ENCODE results near the gene YBX2. TPM values are rescaled to one million over a fixed set of nuclear protein-coding genes. Genes with fewer than 3 reads are reported as not detected.

Gene YBX2
- total and polyA plus RNA-seq, 2 donors (not counting 3 experiments of a cell fraction or from before 2014, with no cell fraction given), result 0.15 to 0.31 TPM

DNA sequence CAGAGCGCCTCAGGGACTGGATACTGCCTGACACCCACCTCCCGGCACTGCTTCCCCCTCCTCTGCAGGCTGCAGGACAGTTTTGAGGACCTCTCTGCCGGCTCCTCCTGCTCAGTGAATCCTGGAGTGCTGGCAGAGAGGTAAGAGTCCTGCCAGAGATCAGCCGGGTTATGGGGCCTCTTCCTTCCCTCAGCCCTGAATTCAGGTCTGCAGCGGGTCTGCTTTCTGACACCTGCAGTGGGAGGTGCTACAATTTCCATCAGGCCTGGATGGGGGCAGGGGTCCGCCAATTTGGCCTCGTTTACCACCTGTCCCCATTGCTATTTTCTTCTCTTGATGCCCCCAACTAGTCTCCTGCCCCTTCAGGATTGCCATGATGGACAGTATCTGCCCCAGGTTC, 37.7 kb upstream of the YBX2 start:
- H3K27me3 ChIP-seq (ENCODE audit: control insufficient read depth in 2 of 2, insufficient read depth in 2 of 2, low read length in 2 of 2), result peaks cover 0 to 2% of the 10 kb centered on the region in 2 experiments
- H3K4me2 ChIP-seq (ENCODE audit: insufficient read depth, low read length), result no peak overlapping the region
- peaks cover 10% of the 10 kb centered on the region for H3K4me1 ChIP-seq (ENCODE audit: control insufficient read depth, extremely low read depth, insufficient read depth, low read length)
- no peaks in the 10 kb centered on the region for H3K36me3 ChIP-seq (ENCODE audit: control insufficient read depth in 2 of 2, extremely low read depth in 1 of 2, insufficient read depth in 2 of 2, low read length in 2 of 2)
- TF ChIP-seq, protein P1, sequence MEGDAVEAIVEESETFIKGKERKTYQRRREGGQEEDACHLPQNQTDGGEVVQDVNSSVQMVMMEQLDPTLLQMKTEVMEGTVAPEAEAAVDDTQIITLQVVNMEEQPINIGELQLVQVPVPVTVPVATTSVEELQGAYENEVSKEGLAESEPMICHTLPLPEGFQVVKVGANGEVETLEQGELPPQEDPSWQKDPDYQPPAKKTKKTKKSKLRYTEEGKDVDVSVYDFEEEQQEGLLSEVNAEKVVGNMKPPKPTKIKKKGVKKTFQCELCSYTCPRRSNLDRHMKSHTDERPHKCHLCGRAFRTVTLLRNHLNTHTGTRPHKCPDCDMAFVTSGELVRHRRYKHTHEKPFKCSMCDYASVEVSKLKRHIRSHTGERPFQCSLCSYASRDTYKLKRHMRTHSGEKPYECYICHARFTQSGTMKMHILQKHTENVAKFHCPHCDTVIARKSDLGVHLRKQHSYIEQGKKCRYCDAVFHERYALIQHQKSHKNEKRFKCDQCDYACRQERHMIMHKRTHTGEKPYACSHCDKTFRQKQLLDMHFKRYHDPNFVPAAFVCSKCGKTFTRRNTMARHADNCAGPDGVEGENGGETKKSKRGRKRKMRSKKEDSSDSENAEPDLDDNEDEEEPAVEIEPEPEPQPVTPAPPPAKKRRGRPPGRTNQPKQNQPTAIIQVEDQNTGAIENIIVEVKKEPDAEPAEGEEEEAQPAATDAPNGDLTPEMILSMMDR (IDR thresholded peaks at IDR 0.05; ENCODE audit: extremely low read depth in 1 of 2, insufficient read depth in 1 of 2, low read depth in 1 of 2, low read length in 2 of 2), result no peak
- no peak for TF ChIP-seq EZH2 (IDR thresholded peaks at IDR 0.05; ENCODE audit: borderline replicate concordance, low read depth, low read length, severe bottlenecking)
- no peak overlapping the region for H3K4me3 ChIP-seq (replicated peaks in 1 of 3; ENCODE audit: insufficient read depth in 1 of 3, low read depth in 1 of 3, low read length in 3 of 3)
- DNase-seq (ENCODE audit: low read depth, low spot score), result no peak
- H4K20me1 ChIP-seq (replicated peaks; ENCODE audit: control insufficient read depth, extremely low read depth, insufficient read depth, low read length), result no peaks in the 10 kb centered on the region
- dilution Hi-C loops (cut with MboI; ENCODE audit: extremely low pct_ligation_motif_present, low sequenced_read_pairs) (no loop called here), intact Hi-C loops (cut with micrococcal nuclease) (no loop called here)
- H3K27ac ChIP-seq (ENCODE audit: insufficient read depth, low read depth, low read length), result no peak overlapping the region
- no peaks in the 10 kb centered on the region for H3K9me3 ChIP-seq (replicated peaks; ENCODE audit: control insufficient read depth, insufficient read depth, low read length)
- no peak overlapping the region for H2AFZ ChIP-seq (ENCODE audit: low read depth, low read length)
- H3K79me2 ChIP-seq (ENCODE audit: control insufficient read depth, insufficient read depth, low read length), result peaks cover 10% of the 10 kb centered on the region
- POLR2A ChIA-PET, result no interaction called here
- FAIRE-seq, result no peak
- BruUV-seq (replicated peaks), result no TSS peak
- CTCF ChIA-PET, result no interaction called here
- no peak overlapping the region for H3K9ac ChIP-seq (replicated peaks; ENCODE audit: extremely low read depth, insufficient read depth, low read length)
- H3K9me1 ChIP-seq (replicated peaks; ENCODE audit: control insufficient read depth, extremely low read depth, insufficient read depth, low read length), result no peaks in the 10 kb centered on the region

DNA sequence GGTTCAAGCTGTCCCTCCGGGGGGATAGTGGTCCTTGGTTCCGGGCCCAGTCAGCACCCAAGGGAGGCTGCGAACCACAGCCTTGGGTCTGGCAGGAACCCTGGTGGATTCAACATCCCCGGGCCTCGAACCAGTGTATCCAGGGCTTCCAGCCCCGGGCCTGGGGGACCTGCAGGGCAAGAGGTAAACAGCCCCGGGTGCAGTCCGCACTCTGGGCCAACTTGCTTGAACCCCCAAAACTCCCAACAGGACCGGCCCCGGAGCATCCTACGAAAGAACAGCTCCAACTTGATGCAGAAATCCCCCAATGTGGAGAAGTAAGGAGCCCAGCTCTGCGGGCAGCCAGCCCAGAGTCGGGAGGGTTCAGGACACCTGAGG, 36.2 kb upstream of the YBX2 start:
- ChIA-PET CTCF (interaction anchor here (0.9 to 1.9 kb wide), 4 partner anchors 9 to 34 kb away, joined by 3 to 13 read pairs (median 6); no protein-coding TSS in a partner anchor), POLR2A (interaction anchor here (1.7 kb wide), 1 partner anchor 15 kb away, joined by 5 read pairs; no protein-coding TSS in a partner anchor)
- Histone ChIP-seq H3K9me3 (replicated peaks; ENCODE audit: control insufficient read depth, insufficient read depth, low read length) (no peaks in the 10 kb centered on the region), H3K27me3 (ENCODE audit: control insufficient read depth in 2 of 2, insufficient read depth in 2 of 2, low read length in 2 of 2) (peaks cover 0 to 2% of the 10 kb centered on the region in 2 experiments), H3K79me2 (ENCODE audit: control insufficient read depth, insufficient read depth, low read length) (peaks cover 10% of the 10 kb centered on the region), H3K27ac (ENCODE audit: insufficient read depth, low read depth, low read length) (peak overlapping the region; percentile 12), H4K20me1 (replicated peaks; ENCODE audit: control insufficient read depth, extremely low read depth, insufficient read depth, low read length) (no peaks in the 10 kb centered on the region), H3K4me3 (replicated peaks in 1 of 3; ENCODE audit: insufficient read depth in 1 of 3, low read depth in 1 of 3, low read length in 3 of 3) (peak overlapping the region; percentile 80 to 86 (median 81)), H3K9ac (replicated peaks; ENCODE audit: extremely low read depth, insufficient read depth, low read length) (peak overlapping the region; percentile 46), H2AFZ (ENCODE audit: low read depth, low read length) (peak overlapping the region; percentile 97), H3K36me3 (ENCODE audit: control insufficient read depth in 2 of 2, extremely low read depth in 1 of 2, insufficient read depth in 2 of 2, low read length in 2 of 2) (peaks cover 0 to 3% of the 10 kb centered on the region in 2 experiments), H3K4me2 (ENCODE audit: insufficient read depth, low read length) (peak overlapping the region; percentile 95), H3K4me1 (ENCODE audit: control insufficient read depth, extremely low read depth, insufficient read depth, low read length) (peaks cover 10% of the 10 kb centered on the region), H3K9me1 (replicated peaks; ENCODE audit: control insufficient read depth, extremely low read depth, insufficient read depth, low read length) (no peaks in the 10 kb centered on the region)
- no TSS peak for BruUV-seq (replicated peaks)
- TF ChIP-seq FOS (IDR thresholded peaks at IDR 0.05; ENCODE audit: borderline replicate concordance, insufficient read depth, low read length) (no peak), EZH2 (IDR thresholded peaks at IDR 0.05; ENCODE audit: borderline replicate concordance, low read depth, low read length, severe bottlenecking) (no peak), MYC (IDR thresholded peaks at IDR 0.05; ENCODE audit: low read depth, low read length) (no peak), JUN (IDR thresholded peaks at IDR 0.05; ENCODE audit: borderline replicate concordance, insufficient read depth, insufficient read length, low read depth) (no peak), POLR2AphosphoS5 (IDR thresholded peaks at IDR 0.05; ENCODE audit: insufficient read depth, low read depth, low read length) (no peak), GATA2 (IDR thresholded peaks at IDR 0.05; ENCODE audit: insufficient read depth, insufficient read length, low read depth, low read length) (no peak), POLR2A (IDR thresholded peaks at IDR 0.05; ENCODE audit: low read depth, low read length) (no peak)
- TF ChIP-seq, protein P2, sequence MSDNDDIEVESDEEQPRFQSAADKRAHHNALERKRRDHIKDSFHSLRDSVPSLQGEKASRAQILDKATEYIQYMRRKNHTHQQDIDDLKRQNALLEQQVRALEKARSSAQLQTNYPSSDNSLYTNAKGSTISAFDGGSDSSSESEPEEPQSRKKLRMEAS (IDR thresholded peaks at IDR 0.05; ENCODE audit: insufficient read depth, insufficient read length), result no peak
- TF ChIP-seq, protein P1 (IDR thresholded peaks at IDR 0.05; ENCODE audit: extremely low read depth in 1 of 2, insufficient read depth in 1 of 2, low read depth in 1 of 2, low read length in 2 of 2), result no peak
- dilution Hi-C loops (cut with MboI; ENCODE audit: extremely low pct_ligation_motif_present, low sequenced_read_pairs) (no loop called here), intact Hi-C loops (cut with micrococcal nuclease) (no loop called here)
- FAIRE-seq, result no peak
- DNase-seq (ENCODE audit: low read depth, low spot score), result no peak

All from endothelial cell of umbilical vein (primary cell).